HEK293 (cell line): ENCODE data around the gene DCUN1D2.

Experiments used
- CTCF ChIP-seq: fragments of 450-650 bp; formaldehyde crosslinking; IDR thresholded peaks from 2 replicates; pipeline ENCODE4 v1.5.1; 2016; ENCODE audit warnings: missing biosample characterization, missing genetic modification characterization
- GLIS1 ChIP-seq: fragments of 450-650 bp; formaldehyde crosslinking; IDR thresholded peaks from 2 replicates; pipeline ENCODE4 v1.5.1; 2016; ENCODE audit warnings: missing biosample characterization, missing genetic modification characterization
- SETDB1 ChIP-seq: IDR thresholded peaks from one replicate; pipeline ENCODE4 v1.6.1; 2017; ENCODE audit warnings: mild to moderate bottlenecking, low read length, moderate library complexity, mixed read lengths; ENCODE audit not compliant: insufficient read length
- ZNF221 ChIP-seq: fragments of 450-650 bp; formaldehyde crosslinking; IDR thresholded peaks from 2 replicates; pipeline ENCODE4 v1.5.1; 2017; ENCODE audit warnings: missing biosample characterization, missing genetic modification characterization, borderline replicate concordance
- ZNF350 ChIP-seq: fragments of 450-650 bp; formaldehyde crosslinking; IDR thresholded peaks from 2 replicates; pipeline ENCODE4 v1.5.0; 2017; ENCODE audit warnings: missing biosample characterization, mild to moderate bottlenecking, missing genetic modification characterization
- ZXDB ChIP-seq: fragments of 450-650 bp; formaldehyde crosslinking; IDR thresholded peaks from 2 replicates; pipeline ENCODE4 v1.5.1; 2016; ENCODE audit warnings: missing biosample characterization, missing genetic modification characterization

DNA sequence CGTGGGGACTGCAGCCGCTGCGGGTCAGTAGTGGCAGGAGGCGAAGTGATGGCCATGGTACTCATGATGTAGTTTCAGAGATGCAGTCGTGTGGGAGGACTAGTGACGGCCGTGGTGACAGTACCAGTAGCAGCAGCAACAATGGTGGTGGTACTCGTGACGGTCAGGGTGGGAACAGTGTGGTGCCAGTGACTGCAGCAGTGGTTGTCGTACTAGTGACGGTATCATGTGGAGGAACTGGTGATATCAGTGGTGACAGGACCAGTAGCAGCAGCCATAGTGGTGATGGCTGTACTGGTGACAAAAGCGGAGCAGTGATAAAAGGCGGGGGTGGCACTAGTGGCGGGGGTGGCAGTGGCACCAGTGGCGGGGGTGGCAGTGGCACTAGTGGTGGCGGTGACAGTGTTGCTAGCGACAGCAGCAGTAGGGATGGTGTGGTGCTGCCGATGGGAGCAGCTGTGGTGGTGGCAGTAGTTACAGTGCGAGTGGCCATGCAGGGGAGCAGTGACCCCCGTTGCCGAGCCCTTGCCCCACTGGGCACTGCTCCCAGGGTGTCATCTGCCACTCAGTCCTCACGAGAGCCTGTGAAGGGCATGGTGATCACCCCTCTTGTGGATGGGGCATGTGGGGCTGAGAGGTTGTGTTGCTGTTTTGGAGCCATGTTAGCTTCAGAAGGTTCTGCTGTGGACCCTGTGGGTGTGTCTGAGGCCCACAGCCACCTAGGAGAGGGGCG is 60.0 kb downstream of the DCUN1D2 start:
- TF ChIP-seq GLIS1 (tag by site-specific recombination) = no peak
- TF ChIP-seq CTCF (tag by site-specific recombination) = no peak
- no peak for TF ChIP-seq ZNF350 (tag by site-specific recombination)
- no peak for TF ChIP-seq SETDB1
- TF ChIP-seq ZXDB = no peak
- TF ChIP-seq ZNF221 (tag by site-specific recombination) = no peak
